Esophagus muscularis mucosa (tissue), 3 donors: ENCODE results near the gene TCP10L.

Experiments used
- POLR2A ChIP-seq: fragments of 450-650 bp; IDR thresholded peaks from one replicate; pipeline ENCODE4 v1.6.1; 2017; ENCODE audit warnings: antibody characterized with exemption, moderate library complexity, mild to moderate bottlenecking, low read depth
- TF ChIP-seq, protein P1 (sequence below), 3 experiments: fragments of 200-600 bp in 2 of 3; fragments of 450-650 bp in 1 of 3; sonication (generic) in 2 of 3; IDR thresholded peaks; one replicate each; pipeline ENCODE4 v1.5.1; 2017 to 2019; ENCODE audit warnings: antibody characterized with exemption in 3 of 3, mild to moderate bottlenecking in 2 of 3, moderate library complexity in 1 of 3

DNA sequence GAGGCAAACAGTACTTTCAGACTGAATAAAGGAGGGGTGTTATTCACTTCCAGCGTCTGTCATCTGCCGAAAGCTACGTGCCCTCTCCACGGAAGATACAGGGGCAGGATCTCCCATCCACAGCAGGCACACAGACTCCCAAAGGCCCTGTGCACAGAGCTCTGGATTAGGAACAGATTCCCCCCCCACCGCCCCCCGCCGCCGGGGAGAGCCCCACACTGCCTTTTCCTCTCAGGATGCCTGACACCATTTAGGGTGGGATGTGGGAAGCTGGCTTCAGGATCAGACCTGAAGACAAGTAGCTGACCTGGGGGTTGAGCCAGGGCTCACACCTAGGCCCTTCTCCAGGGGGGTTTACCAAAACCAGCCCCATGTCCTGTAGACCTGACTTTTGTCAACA lies 8.4 kb upstream of the TCP10L start:
- TF ChIP-seq, protein P1, sequence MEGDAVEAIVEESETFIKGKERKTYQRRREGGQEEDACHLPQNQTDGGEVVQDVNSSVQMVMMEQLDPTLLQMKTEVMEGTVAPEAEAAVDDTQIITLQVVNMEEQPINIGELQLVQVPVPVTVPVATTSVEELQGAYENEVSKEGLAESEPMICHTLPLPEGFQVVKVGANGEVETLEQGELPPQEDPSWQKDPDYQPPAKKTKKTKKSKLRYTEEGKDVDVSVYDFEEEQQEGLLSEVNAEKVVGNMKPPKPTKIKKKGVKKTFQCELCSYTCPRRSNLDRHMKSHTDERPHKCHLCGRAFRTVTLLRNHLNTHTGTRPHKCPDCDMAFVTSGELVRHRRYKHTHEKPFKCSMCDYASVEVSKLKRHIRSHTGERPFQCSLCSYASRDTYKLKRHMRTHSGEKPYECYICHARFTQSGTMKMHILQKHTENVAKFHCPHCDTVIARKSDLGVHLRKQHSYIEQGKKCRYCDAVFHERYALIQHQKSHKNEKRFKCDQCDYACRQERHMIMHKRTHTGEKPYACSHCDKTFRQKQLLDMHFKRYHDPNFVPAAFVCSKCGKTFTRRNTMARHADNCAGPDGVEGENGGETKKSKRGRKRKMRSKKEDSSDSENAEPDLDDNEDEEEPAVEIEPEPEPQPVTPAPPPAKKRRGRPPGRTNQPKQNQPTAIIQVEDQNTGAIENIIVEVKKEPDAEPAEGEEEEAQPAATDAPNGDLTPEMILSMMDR (IDR thresholded peaks at IDR 0.05), result no peak
- TF ChIP-seq POLR2A, result no peak
